GM18508 (cell line): ENCODE results near the gene TPRKB.
"Not testable (repeated sequence)": the region's sequence is repeated elsewhere in the genome, so short reads cannot be mapped to it uniquely, and the experiment has no call there.

ENCODE experiments used
- ATAC-seq: cut with Tn5 transposase; IDR thresholded peaks from one replicate; pipeline ENCODE4 v1.9.1; 2021; ENCODE audit warnings: moderate number of reproducible peaks; ENCODE audit not compliant: insufficient read depth, unreplicated experiment

TPRKB gene

GRCh38 chr2:73736855-73737779 lies at the start of gene TPRKB:
TPRKB (minus strand) TSS chr2:73737345; CDS start chr2:73734569, 2,776 bp downstream.
- peak; percentile 84 for ATAC-seq

GRCh38 chr2:73783883-73784282 lies 46.7 kb upstream of the TPRKB start, which contains the start of gene C2orf78:
C2orf78 (plus strand) TSS chr2:73784183; CDS start chr2:73784310, 127 bp downstream.
- ATAC-seq, result not testable (repeated sequence)

- ATAC-seq, result not testable (repeated sequence)
Observed at GRCh38 chr2:73783402-73783801, 46.3 kb upstream of the TPRKB start.

- no peak for ATAC-seq
Observed at GRCh38 chr2:73780237-73780582, 43.1 kb upstream of the TPRKB start.

GRCh38 chr2:73779467-73780236 lies 42.5 kb upstream of the TPRKB start, which contains the start of gene DUSP11:
DUSP11 (minus strand) TSS chr2:73780103; CDS start chr2:73779974, 129 bp downstream.
- ATAC-seq, result peak; percentile 96

- not testable (repeated sequence) for ATAC-seq
Observed at GRCh38 chr2:73778867-73779466, 41.8 kb upstream of the TPRKB start.

GRCh38 chr2:73776869-73777519 lies 39.8 kb upstream of the TPRKB start:
- ATAC-seq, result no peak

GRCh38 chr2:73776381-73776780 lies 39.2 kb upstream of the TPRKB start:
- ATAC-seq, result no peak

GRCh38 chr2:73772819-73773218 lies 35.7 kb upstream of the TPRKB start:
- ATAC-seq, result no peak

GRCh38 chr2:73770725-73771124 lies 33.6 kb upstream of the TPRKB start:
- ATAC-seq, result no peak

GRCh38 chr2:73766994-73767393 lies 29.8 kb upstream of the TPRKB start:
- ATAC-seq, result no peak

GRCh38 chr2:73766349-73766748 lies 29.2 kb upstream of the TPRKB start:
- ATAC-seq, result no peak

- ATAC-seq, result no peak
Observed at GRCh38 chr2:73764945-73765344, 27.8 kb upstream of the TPRKB start.

- no peak for ATAC-seq
Observed at GRCh38 chr2:73762571-73762970, 25.4 kb upstream of the TPRKB start.

- no peak for ATAC-seq
Observed at GRCh38 chr2:73759904-73760303, 22.8 kb upstream of the TPRKB start.

- ATAC-seq, result no peak
Observed at GRCh38 chr2:73759285-73759764, 22.2 kb upstream of the TPRKB start.

GRCh38 chr2:73754332-73754731 lies 17.2 kb upstream of the TPRKB start:
- ATAC-seq, result not testable (repeated sequence)

- no peak for ATAC-seq
Observed at GRCh38 chr2:73749314-73749713, 12.2 kb upstream of the TPRKB start.

- ATAC-seq, result no peak
Observed at GRCh38 chr2:73746877-73747208, 9.7 kb upstream of the TPRKB start.
